HG03196 (cell line): Measurements from ENCODE around the gene RUNDC1.
"Not testable (repeated sequence)": the region's sequence is repeated elsewhere in the genome, so short reads cannot be mapped to it uniquely, and the experiment has no call there.

ENCODE experiments used
- ATAC-seq: cut with Tn5 transposase; IDR thresholded peaks from one replicate; pipeline ENCODE4 v1.9.1; 2021; ENCODE audit not compliant: unreplicated experiment

Gene RUNDC1

DNA sequence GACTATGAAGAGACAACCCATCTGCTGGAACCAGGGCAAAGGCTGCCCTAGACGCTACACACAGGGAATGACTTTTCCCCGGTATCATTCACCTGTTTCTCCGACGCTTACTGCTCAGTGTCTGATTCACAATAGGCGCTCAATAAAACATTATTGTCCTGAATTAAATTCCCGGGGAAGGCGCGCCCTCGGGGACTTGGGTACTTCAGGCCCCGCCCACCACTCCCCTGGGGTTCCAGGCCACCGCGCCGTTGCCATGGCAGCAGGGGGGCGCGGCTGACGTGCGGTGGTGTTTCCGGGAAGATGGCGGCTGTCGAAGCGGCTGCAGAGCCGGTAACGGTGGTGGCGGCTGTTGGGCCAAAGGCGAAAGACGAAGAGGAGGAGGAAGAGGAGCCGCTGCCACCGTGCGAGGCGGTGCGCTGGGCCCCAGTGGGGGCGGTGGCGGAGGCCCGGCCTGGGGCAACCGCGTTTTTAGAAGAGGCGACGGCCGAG is at the start of gene RUNDC1:
Gene RUNDC1 (plus strand): TSS at position 292 of the 492 bp plus-strand sequence. CDS start 12 bp downstream, at position 304.
- ATAC-seq = peak; percentile 71

DNA sequence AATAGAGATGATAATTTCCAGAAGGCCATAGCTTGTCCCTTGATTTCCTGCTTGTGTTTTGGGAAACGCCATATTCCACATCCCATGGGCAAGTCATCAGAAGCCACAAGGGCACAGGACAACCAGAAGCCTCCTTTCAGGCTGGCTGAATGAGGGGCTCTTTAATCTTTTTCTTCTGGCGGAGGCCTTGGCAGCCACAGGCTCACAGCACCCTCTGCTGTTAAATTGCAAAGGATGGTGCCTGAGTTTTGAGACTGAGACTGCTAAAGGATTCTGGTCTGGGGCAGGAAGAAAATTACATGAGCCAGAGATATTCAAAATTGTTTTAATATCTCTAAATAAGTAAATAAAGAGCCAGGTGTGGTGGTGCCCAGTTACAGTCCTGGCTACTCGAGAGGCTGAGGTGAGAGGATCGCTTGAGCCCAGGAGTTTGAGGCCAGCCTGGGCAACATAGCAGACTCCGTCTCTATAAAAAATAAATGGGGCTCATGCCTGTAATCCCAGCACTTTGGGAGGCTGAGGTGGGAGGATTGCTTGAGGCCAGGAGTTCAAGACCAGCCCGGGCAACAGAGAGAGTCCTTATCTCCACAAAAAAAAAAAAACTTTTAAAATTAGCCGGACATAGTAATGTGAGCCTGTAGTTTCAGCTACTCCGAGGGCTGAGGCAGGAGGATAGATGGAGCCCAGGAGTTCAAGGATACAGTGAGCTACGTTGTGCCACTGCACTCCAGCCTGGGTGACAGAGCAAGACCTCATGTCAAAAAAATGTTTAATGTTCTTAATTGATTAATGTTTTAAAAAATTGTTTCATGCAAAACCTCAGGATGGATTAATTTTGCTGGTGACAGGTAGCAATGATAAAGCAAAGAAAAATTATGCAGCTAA is 42.4 kb upstream of the RUNDC1 start:
- no peak for ATAC-seq

DNA sequence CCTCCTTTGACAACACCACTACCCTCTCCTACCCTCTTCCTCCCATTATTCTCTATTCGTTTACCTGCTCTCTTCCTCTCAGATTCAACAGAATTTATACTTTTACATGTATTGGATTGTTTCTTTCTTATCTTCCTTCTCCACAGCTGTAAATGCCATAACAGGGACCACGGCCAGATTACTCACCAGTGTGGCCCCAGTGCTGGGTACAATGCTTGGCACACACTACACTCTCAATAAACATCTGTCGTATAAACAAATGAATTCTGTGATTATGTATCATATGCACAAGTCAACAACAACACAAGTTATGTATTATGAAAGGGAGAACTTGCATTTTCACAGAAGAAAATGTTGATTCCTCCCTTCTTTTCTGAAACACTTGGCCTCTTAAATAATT is 36.2 kb upstream of the RUNDC1 start:
- no peak for ATAC-seq

DNA sequence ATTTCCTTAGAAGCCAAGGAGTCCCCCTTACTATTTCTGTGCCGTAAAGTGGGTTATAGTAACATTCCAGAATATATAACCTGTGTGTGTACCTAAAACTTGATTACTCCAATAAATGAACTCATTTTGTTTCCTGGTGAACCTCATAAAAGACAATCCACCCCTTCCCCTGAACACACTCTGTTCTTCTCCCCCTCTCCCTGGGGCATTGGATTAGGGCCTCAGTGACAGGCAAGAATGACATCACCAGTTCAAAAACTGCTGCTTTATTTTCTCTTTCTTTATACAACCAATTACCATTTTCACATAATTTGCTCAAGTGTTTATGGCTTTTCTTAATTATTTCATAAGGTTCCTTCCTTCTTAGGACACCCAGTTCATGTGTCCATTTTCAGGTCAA is 33.6 kb upstream of the RUNDC1 start:
- no peak for ATAC-seq

DNA sequence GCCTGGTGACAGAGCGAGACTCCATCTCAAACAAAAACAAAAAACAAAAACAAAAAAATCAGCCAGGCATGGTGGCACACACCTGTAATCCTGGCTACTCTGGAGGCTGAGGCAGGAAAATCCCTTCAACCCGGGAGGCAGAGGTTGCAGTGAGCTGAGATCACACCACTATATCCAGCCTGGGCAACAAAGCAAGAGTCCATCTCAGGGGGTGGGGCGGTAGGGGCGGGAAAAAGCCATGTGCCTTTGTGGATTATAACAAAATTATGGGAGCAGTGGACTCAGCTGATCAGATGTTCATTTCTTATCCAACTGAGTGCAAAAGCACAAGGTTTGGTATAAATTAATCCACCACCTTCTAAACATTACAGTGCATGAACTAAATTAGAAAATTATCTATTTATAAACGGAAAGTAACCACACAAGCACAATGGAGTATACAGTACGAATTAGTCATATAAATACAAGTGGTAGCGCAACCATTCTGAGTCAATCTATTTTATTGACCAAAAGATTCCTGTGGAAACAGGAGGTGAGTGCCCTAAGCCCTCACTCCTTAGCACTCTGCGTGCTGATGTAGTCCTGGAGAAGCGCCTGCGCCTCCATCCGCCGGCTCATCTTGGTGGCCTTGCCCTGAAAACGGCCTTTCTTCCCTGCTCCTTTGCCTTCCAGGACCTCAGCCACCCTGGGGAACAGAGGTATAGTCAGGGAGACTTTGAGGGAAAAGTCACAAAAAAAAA is 30.2 kb upstream of the RUNDC1 start:
- ATAC-seq = no peak

DNA sequence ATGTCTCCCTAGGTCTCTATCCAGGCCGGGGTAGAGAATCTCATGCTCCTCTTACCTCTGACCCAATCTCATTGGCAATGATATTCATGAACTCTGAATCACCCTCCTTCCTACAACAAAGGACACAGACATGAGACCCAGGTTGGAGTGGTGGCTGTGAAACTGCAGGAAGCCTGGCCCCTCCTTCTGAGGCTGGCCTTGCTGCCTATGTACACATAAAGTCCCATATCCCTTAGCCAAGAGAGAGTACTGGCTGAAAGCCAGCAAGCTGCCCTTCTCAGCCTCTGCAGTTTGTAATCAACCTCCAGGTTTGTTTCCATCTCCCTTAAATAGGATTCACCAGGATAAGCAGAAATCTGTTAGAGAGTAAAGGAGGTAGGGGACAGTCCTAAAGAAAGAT is 26.7 kb upstream of the RUNDC1 start:
- ATAC-seq = no peak

DNA sequence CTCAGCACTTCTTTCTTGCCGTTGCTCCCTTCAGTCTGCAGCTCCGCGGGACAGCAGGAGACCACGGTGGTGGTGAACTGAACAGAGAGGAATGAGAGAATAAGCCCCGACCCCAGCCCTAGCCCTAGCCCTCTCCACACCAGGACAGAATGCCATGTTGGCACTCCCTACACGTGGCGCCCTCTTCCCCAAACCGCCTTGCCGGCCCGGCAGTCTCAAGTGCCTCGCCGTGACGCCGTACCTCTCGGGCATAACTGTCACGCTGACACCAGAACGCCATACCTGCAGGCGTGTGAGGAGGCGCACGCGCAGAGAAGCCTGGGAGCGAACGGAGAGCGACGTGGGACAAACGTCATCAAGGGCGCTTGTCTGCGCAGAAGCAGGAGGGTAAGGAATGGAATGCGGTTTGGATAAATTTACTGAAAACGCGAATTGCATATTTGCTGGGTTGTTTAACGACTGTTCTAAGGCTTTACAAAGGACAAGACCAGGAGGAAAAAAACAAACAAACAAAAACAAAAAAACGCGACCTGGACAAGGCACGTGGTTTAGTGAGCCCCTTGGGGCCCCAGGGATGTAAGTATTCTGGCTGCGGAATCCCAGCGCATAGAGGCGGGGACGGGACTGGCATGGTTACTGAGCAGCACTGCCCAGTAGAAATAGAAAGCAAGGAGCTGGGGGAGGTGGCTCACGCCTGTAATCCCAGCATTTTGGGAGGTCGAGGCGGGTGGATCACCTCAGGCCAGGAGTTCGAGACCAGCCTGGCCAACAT is 16.0 kb upstream of the RUNDC1 start, which contains the start of gene AARSD1:
Gene AARSD1 (minus strand): TSS at position 294 of the 772 bp plus-strand sequence. CDS start 14 bp downstream, at position 280.
- peak; percentile 81 for ATAC-seq

DNA sequence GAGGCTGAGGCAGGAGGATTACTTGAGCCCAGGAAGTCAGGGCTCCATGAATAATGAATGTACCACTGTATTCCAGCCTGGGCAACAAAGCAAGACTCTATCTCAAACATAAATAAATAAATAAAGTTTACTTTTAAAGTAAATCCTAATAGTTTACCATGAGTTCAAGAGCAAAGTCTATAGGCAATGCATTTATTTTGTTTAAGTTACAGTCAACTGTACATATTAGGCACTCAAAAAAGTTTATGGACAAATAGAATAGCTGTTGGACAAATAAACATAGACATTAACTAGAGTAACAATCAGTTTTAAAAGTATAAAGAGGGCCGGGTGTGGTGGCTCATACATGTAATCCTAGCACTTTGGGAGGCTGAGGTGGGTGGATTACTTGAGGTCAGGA is 12.4 kb upstream of the RUNDC1 start:
- no peak for ATAC-seq

DNA sequence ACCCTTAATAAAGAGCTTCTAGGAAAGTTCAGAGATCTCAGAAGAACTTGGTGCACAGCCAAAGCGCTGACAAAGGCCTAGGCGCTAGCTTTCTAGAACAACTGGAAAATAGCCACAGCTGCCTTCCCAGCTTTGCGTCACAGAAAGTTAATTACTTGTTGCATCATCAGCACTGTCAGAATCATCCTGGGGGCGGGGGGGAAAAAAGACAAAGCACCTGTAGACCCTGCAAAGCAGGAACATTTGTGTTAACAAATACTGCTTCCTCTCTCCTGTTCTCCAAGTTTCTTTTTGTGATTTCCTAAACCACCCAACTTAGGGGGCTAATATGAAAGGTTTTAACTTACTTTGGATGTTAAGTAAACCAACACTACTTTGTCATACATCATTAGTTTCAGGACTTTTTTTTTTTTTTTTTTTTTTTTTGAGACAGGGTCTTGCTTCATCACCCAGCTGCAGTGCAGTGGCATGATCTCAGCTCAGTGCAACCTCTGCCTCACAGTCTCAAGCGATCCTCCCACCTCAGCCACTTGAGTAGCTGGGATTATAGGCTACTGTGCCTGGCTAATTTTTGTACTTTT is 11.3 kb upstream of the RUNDC1 start:
- no peak for ATAC-seq

DNA sequence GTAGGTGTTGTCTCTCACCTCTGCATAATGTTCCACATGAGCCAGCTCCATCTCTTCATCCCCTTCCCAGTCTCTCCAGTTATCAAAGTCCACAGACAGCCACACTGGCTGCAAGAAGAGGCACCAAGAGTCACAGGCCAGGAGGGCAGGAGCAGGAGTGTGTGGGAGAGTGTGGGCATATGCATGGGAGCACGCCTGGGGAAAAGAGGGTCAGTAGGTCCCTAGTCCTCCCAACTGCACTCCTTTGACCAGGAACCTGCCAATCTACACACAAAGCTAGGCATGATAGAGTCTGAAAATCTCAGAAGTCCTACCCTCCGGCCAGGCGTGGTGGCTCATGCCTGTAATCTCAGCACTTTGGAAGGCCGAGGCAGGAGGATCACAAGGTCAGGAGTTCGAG is 8.8 kb upstream of the RUNDC1 start:
- ATAC-seq = no peak

DNA sequence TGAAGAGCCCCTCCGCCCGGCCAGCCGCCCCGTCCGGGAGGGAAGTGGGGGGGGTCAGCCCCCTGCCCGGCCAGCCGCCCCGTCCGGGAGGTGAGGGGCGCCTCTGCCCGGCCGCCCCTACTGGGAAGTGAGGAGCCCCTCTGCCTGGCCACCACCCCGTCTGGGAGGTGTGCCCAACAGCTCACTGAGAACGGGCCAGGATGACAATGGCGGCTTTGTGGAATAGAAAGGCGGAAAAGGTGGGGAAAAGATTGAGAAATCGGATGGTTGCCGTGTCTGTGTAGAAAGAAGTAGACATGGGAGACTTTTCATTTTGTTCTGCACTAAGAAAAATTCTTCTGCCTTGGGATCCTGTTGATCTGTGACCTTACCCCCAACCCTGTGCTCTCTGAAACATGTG is 7.0 kb upstream of the RUNDC1 start:
- ATAC-seq = not testable (repeated sequence)

DNA sequence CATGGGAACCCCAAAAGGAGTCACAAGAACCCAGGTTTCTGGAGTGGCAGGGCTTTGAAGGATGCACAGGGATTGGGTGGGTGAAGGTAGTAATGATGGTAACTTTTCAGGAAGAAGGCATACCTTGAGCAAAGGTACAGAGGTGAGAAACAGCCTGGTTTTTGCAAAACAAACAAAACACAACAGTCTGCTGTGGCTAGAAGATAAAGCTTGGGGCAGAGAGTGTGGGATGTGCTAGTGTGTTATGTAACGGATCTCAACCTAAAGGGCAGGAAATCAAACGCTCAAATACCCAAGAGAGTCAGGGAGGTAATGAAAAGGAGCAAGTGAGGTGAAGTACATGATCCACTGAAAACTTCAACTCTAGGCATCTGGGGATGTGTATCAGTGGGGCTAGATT is 5.1 kb upstream of the RUNDC1 start:
- no peak for ATAC-seq

DNA sequence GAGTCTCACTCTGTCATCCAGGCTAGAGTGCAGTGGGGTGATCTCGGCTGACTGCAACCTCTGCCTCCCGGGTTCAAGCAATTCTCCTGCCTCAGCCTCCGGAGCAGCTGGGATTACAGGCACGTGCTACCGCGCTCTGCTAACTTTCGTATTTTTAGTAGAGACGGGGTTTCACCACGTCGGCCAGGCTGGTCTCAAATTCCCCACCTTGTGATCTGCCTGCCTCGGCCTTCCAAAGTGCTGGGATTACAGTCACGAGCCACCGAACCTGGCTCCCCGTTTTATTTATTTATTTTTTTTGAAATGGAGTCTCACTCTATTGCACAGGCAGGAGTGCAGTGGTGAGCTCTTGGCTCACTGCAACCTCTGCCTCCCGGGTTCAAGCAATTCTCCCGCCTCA is 4.7 kb upstream of the RUNDC1 start:
- not testable (repeated sequence) for ATAC-seq

DNA sequence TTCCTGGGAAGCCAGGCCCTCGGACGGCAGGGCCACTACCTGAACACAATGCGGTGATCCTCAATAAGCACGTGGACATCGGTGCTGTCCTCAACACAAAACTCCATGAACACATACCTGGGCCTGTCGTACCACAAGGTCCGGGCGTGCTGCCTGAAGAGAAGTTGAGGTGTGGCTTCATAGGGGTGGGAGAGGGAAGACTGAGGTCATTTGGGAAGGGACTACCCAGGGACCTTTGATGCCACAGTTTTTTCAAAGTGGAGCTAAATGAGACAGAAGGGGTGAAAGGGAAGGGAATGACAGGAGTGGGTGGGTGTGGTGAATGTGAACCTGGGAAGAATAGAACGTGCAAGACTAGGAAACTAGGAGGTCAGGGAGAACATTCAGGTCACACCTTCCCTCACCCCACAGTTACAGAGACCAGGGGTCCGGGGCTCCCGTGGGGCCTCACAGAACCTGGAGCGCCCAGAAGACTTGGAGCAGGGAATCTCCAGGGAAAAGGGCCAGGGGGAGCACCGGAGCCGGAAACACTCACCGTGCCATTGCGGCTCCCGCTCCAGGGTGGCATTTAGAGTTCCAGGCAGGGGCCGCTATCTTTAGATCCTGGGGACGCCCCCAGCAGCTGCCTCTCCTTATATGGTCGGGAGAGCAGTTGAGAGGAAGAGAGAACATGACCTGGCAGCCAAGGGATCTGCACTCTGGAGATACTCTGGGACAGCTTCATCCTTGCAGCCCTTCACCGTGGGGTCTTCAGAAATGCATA is 673 bp upstream of the RUNDC1 start, which contains the start of gene PTGES3L:
Gene PTGES3L (minus strand): TSS at position 570 of the 763 bp plus-strand sequence. CDS start 27 bp downstream, at position 543.
- peak; percentile 30 for ATAC-seq

DNA sequence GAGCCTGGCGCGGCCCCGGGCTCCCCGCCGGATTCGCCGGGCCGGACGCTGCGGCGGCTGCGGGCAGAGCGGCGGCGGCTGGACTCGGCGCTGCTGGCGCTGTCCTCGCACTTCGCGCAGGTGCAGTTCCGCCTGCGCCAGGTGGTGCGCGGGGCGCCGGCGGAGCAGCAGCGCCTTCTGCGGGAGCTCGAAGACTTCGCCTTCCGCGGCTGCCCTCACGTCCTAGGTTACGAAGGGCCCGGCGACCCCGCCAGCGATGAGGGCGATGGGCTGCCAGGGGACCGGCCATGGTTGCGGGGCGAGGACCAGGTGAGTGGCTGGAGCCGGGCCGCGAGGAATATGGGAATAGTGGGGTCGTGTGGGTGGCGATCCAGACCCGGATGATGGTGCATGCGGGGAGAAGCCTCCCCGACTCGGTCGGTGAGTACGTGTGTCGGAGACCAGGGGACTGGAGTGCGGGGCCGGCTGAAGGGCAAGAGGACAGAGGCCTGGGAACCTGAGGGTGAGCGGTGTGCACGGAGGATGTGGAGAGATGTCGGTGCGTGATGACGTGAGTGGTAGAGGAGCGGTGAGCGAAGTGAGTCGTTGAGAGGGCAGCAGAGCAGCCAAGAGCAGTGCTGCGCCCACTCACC is 517 bp downstream of the RUNDC1 start:
- ATAC-seq = peak; percentile 42

DNA sequence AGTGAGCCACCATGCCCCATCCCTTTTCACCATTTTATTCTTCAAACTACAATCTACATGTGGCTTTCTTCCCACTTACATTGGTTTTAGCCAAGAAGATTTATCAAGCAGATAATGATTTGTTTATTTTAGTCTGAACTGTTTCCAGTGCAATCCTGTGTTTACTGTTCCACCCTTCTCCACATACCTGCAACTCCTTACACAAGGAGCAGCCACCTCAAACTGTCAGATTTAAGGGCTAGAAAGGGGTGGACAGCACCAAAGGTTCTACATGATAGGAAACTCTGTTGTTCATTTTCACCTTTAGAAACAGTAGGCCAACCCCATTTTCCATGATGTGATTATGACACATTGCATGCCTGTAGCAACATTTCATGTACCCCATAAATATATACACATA is 1.9 kb downstream of the RUNDC1 start:
- ATAC-seq = no peak

DNA sequence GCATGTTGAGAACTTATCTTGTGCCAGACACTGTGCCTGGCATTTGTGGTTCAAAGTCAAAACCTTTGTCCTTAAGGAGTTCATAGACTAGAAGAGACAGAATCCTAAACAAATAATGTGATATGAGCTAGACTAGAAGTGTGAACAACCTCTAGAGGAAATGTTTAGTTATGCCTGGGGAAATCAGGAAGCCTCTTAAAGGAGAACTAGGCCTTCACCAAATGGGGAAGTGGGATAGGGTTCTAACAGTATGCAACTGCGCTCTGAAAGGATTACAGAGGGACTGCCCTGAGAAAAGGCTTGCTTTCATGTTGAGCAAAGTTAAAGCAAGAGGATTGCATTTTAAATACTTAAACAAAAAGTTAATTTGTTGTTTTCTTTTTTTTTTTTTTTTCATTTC is 4.9 kb downstream of the RUNDC1 start:
- peak; percentile 49 for ATAC-seq

DNA sequence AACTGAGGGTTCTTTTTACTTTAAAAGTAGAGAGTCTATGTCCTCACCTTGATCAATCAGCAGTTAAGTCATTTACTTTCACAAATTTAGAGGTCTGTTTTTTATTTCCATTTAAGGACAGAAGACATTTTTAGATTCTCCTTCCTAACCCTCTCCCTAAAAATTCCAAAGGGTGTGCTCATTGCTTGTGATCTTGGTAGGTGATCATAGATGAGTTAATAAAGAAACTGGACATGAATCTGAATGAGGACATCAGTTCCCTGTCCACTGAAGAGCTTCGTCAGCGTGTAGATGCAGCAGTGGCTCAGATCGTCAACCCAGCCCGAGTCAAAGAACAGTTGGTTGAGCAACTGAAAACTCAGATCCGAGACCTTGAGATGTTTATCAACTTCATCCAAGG is 8.8 kb downstream of the RUNDC1 start:
- no peak for ATAC-seq
